LNCaP clone FGC (cell line): ENCODE results near the gene CANX.

Experiments
- DNase-seq: peaks from one replicate; pipeline ENCODE4 v3.0.0-alpha.2; 2011; ENCODE audit warnings: low read depth
- H3K4me3 ChIP-seq: 2 replicates; pipeline ENCODE4 v1.5.1; 2011; ENCODE audit warnings: mild to moderate bottlenecking, low read depth, low read length, control low read depth
- TF ChIP-seq, protein P1 (sequence below): IDR thresholded peaks from 2 replicates; pipeline ENCODE4 v1.5.1; 2012; ENCODE audit warnings: mild to moderate bottlenecking; ENCODE audit not compliant: control insufficient read depth, insufficient read depth; ENCODE audit errors: extremely low read depth

The CANX gene

DNA sequence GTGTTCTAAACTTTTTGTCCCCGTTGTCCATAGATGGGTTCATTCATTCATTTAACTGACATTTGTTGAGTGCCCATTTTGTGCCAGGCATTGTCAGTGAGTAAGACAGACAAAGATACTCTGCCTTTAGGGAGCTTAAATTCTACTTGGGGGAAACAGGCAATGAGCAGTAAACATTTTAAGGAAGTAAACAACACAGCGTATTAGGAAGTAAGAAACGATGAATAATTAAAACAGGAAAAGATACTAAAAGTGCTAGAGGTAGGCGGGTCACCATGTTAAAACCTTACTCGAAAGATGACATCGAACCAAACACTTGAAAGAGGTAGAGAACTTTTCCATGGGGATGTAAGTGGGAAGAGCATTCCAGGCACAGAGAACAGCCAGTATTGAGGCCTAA, 28.3 kb downstream of the CANX start:
- TF ChIP-seq, protein P1, sequence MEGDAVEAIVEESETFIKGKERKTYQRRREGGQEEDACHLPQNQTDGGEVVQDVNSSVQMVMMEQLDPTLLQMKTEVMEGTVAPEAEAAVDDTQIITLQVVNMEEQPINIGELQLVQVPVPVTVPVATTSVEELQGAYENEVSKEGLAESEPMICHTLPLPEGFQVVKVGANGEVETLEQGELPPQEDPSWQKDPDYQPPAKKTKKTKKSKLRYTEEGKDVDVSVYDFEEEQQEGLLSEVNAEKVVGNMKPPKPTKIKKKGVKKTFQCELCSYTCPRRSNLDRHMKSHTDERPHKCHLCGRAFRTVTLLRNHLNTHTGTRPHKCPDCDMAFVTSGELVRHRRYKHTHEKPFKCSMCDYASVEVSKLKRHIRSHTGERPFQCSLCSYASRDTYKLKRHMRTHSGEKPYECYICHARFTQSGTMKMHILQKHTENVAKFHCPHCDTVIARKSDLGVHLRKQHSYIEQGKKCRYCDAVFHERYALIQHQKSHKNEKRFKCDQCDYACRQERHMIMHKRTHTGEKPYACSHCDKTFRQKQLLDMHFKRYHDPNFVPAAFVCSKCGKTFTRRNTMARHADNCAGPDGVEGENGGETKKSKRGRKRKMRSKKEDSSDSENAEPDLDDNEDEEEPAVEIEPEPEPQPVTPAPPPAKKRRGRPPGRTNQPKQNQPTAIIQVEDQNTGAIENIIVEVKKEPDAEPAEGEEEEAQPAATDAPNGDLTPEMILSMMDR: no peak
- H3K4me3 ChIP-seq: no peak overlapping the region
- no peak for DNase-seq

DNA sequence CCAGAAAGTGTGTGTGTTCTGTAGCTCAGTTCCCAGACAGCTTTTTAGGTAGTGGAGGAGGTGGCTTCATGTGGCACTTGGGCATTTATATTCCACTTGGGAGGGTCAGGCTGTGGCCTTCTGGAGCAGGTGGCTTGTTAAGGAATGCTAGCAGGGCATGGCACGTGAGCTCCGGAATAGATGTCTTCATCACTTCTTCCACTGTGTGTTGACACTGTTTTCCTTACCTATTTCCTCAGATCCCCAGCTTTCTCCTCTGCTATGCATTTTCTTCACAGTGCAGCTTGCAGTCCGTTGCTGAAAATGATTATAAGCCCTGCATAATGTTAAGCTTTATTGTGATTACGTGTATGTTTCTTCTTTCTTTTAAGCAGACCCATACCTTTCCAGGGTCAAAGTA, 30.5 kb downstream of the CANX start:
- TF ChIP-seq, protein P1: no peak
- no peak for DNase-seq
- no peak overlapping the region for H3K4me3 ChIP-seq

DNA sequence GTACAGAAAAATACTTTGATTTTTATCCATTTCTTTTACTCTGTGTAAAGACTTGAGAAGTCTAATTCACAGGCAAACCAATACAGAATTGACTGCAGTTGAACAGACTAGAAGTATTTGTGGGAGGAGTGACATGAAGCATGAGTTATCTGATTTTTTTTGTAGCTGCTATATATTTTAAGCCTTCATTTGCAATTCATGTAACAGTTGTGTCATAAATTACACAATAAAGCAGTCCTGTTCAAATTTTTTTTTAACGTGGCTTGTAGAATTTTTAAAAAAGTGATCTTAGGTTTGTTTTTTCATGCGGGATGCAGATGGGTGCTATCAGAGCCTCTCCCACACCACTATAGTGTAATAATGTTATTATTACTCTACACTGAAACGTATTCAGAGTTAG, 31.0 kb downstream of the CANX start:
- TF ChIP-seq, protein P1: no peak
- H3K4me3 ChIP-seq: no peak overlapping the region
- no peak for DNase-seq

DNA sequence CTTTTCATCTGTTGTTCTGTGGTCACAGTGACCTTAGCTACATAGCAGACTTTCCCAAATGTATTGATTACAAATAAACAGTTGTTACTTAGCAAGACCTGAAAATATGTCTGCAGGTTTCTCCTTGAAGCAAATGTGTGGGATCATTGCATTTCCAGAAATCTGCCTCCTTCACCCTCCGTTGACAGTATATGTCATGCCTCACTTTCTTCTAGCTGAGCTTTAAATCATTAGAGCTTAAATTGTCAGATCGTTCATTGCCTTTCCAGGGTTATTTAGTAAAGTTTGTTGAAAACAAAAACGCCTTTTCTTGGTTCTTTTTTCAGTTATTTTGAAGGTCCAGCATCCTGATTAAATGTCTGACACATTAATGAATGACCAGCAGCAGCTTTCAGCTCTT, 31.6 kb downstream of the CANX start:
- no peak for DNase-seq
- no peak overlapping the region for H3K4me3 ChIP-seq
- TF ChIP-seq, protein P1: no peak

DNA sequence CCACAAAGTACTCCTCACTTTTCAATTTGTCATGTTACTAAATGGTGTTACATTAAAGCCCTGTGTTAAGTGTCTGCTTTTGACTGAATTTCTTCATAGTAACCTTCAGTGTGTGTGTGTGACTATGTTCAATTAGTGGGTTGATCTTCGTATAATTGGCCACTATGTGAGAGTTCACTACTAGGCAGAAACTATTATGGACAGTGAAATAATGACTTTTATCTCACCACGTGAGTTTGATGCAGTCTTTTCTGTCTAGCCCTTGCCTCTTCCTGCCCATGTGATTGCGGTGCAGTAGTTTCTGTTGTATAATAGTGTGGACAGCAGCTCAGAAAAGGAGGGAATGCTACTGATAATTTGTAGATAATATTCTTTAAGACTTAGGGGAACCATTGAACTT, 32.1 kb downstream of the CANX start:
- TF ChIP-seq, protein P1: no peak
- DNase-seq: no peak
- H3K4me3 ChIP-seq: no peak overlapping the region

DNA sequence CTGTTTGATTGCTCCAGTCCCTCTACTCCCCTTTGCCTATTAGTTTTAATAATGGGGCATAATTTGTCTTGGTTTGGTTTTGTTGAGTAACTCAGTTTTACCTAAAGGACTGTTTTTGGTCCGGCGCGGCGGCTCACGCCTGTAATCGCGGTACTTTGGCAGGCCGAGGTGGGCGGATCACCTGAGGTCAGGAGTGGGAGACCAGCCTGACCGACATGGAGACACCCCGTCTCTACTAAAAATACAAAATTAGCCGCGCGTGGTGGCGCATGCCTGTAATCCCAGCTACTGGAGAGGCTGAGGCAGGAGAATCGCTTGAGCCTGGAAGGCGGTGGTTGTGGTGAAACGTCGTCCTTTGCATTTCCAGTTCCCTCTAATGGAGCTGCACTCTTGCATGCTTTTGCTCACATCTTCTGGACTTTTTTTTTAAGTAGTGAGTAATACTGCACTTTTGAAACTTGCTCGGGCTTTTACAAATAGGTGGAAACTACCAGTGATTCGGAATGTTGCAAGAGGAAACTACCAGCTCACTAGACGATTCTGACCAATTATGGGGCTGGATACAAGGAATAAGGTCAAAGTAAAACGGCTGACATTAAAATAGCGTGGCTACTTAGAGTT, 33.1 kb downstream of the CANX start:
- DNase-seq: no peak
- H3K4me3 ChIP-seq: peak overlapping the region; percentile 81
- TF ChIP-seq, protein P1: no peak

DNA sequence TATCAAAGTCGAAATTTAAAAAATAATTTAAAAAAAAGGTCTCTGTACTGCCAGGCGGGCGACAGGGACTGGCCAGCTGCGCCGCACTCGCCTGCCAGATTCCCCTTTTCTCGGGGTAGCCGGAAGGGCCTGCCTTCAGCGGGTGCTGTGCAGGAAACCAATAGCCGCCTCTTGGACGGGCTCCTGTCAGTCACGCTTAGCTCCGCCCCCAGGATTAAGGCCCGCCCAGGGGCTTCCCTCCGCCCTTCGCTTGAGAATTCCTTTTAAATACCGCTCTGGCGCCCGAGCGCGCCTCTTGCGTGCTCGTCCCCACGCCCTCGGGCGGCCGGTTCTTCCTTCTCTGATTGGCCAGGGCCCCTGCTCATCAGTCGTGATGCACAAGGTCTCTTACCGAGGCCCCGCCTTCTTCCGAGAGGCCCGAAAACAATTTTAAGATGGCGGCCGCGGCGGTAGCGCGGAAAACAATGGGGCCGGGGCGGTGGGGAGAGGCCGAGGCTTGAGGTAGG, 33.7 kb downstream of the CANX start, which contains the start of gene MAML1:
MAML1 (plus strand) TSS at position 411 of the 506 bp plus-strand sequence. CDS start 291 bp downstream, outside the sequence.
- DNase-seq: peak; percentile 99
- TF ChIP-seq, protein P1: no peak
- peak within 1 kb of the TSS; percentile 81 for H3K4me3 ChIP-seq
